MG63 (cell line): ENCODE results near the gene SCGB1D1. TPM values are rescaled to one million over a fixed set of nuclear protein-coding genes. Genes with fewer than 3 reads are reported as not detected.

Experiments
- total RNA-seq: library from RNA; depleted of rRNA; stranded (reverse); fragments of >200 nt; shearing (Covaris generic); gene quantifications from 2 replicates; pipeline ENCODE4 v1.2.3, GENCODE V29; 2014; ENCODE audit warnings: low replicate concordance; rRNA removed

SCGB1D1 gene
- total RNA-seq, 1 experiment from 2014 or later = not detected

Other genes starting within 250 kb of the SCGB1D1 start
- not detected in 2 replicates for gene BEST1, start 239.9 kb upstream of the SCGB1D1 start, total RNA-seq
- 301 and 415 TPM in 2 replicates for gene FTH1, start 222.6 kb upstream of the SCGB1D1 start, total RNA-seq
- gene INCENP, start 66.2 kb upstream of the SCGB1D1 start, total RNA-seq = 20.5 and 46.2 TPM in 2 replicates
- not detected in 2 replicates for gene SCGB2A1, start 18.5 kb downstream of the SCGB1D1 start, total RNA-seq
- gene SCGB1D2, start 52.0 kb downstream of the SCGB1D1 start, total RNA-seq = not detected in 2 replicates
- gene SCGB2A2, start 79.9 kb downstream of the SCGB1D1 start, total RNA-seq = not detected in 2 replicates
- gene SCGB1D4, start 108.9 kb downstream of the SCGB1D1 start, total RNA-seq = not detected in 2 replicates
- 5.1 and 6.0 TPM in 2 replicates for gene ASRGL1, start 147.2 kb downstream of the SCGB1D1 start, total RNA-seq
- gene SCGB1A1, start 228.8 kb downstream of the SCGB1D1 start, total RNA-seq = not detected in 2 replicates